Measurements from ENCODE around the gene ENAH. TPM values are rescaled to one million over a fixed set of nuclear protein-coding genes. Genes with fewer than 3 reads are reported as not detected.
A peak's percentile ranks its signal among the peaks of the same experiment; 100 is the strongest.

The ENAH gene
- total RNA-seq, 1 experiment from 2014 or later, result 285 TPM

GRCh38 chr1:225485991-225486530, 166.9 kb downstream of the ENAH start:
- Histone ChIP-seq H3K4ac (ENCODE audit: low read depth, low read length) (no peak overlapping the region), H2AK5ac (ENCODE audit: insufficient read length, low read length) (no peak overlapping the region), H3K23ac (ENCODE audit: insufficient read length, low read depth, low read length) (no peak overlapping the region), H3K9ac (ENCODE audit: extremely low read depth, insufficient read length, low read length) (no peak overlapping the region), H4K20me1 (ENCODE audit: control insufficient read depth, insufficient read depth, insufficient read length) (no peaks in the 10 kb centered on the region), H3K4me1 (ENCODE audit: insufficient read depth, low read length) (0 out of 2 replicates have a peak, but pooled peaks cover 2% of the 10 kb centered on the region), H3T11ph (ENCODE audit: low read length) (no peak overlapping the region), H3K79me2 (ENCODE audit: insufficient read depth, low read length) (no peaks in the 10 kb centered on the region), H2BK15ac (ENCODE audit: low read depth, low read length) (no peak overlapping the region), H2BK5ac (ENCODE audit: insufficient read length, low read length) (no peak overlapping the region), H4K5ac (ENCODE audit: insufficient read length, low read depth, low read length) (no peak overlapping the region), H2AFZ (ENCODE audit: low read length) (no peak overlapping the region), H3K14ac (ENCODE audit: insufficient read depth, low read length) (no peak overlapping the region), H2BK20ac (ENCODE audit: low read depth, low read length, poor library complexity, severe bottlenecking) (no peak overlapping the region), H3K56ac (ENCODE audit: insufficient read length, low read depth, low read length) (no peak overlapping the region), H3K23me2 (ENCODE audit: insufficient read length, low read depth, low read length, poor library complexity, severe bottlenecking) (no peaks in the 10 kb centered on the region), H2BK12ac (ENCODE audit: insufficient read length, low read depth, low read length) (no peak overlapping the region), H3K9me3 (ENCODE audit: control insufficient read depth, low read depth, low read length) (no peaks in the 10 kb centered on the region), H3K18ac (ENCODE audit: insufficient read length, low read depth, low read length) (no peak overlapping the region), H4K8ac (replicated peaks; ENCODE audit: insufficient read length, low read depth, low read length) (no peak overlapping the region), H3K79me1 (ENCODE audit: insufficient read depth, low read depth, low read length, poor library complexity, severe bottlenecking) (no peaks in the 10 kb centered on the region), H3K27me3 (ENCODE audit: insufficient read depth, low read length) (no peaks in the 10 kb centered on the region), H4K91ac (ENCODE audit: insufficient read length, low read depth, low read length) (no peak overlapping the region), H3K27ac (ENCODE audit: insufficient read length, low read depth, low read length) (no peak overlapping the region), H3K4me2 (ENCODE audit: insufficient read depth, insufficient read length, low read length) (no peak overlapping the region), H2BK120ac (ENCODE audit: low read depth, low read length, poor library complexity, severe bottlenecking) (no peak overlapping the region)
- TF ChIP-seq CTCF (conservative IDR thresholded peaks at IDR 0.05), result no peak
- Mint-ChIP-seq H3K4me1 (peaks cover 19 to 22% of the 10 kb centered on the region in 2 experiments), H3K27ac (no peak overlapping the region), H3K36me3 (ENCODE audit: insufficient read depth in 1 of 3, low read depth in 3 of 3) (no peaks in the 10 kb centered on the region), H3K9me3 (no peaks in the 10 kb centered on the region), H3K27me3 (ENCODE audit: low read depth) (no peaks in the 10 kb centered on the region; the same call in 1 of the 2 replicates), H3K4me3 (no peak overlapping the region)
- peak; percentile 25 for DNase-seq
- WGBS (ENCODE audit: extremely low coverage, insufficient read length, low lambda C conversion rate), result no CpG with 5 or more reads among the region's 6 CpGs
